HCT116 (cell line): ENCODE results near the gene IVD.

Source experiments
- ATF3 ChIP-seq: IDR thresholded peaks from 2 replicates; pipeline ENCODE4 v1.6.1; 2012
- CTCF ChIP-seq, 3 experiments: fragments of 200-600 bp in 1 of 3; sonication (generic) in 1 of 3; IDR thresholded peaks in 2 of 3; conservative IDR thresholded peaks in 1 of 3; 2 replicates each; pipeline ENCODE4 v1.5.1; 2012 to 2017; ENCODE audit warnings: low read depth in 2 of 3, low read length in 2 of 3, antibody characterized with exemption in 1 of 3, borderline replicate concordance in 1 of 3, control low read depth in 1 of 3, mild to moderate bottlenecking in 1 of 3, mixed read lengths in 1 of 3, mixed run types in 1 of 3, moderate library complexity in 1 of 3; ENCODE audit not compliant: insufficient read depth in 1 of 3
- EZH2 ChIP-seq: fragments of 200-600 bp; sonication (generic); IDR thresholded peaks from 2 replicates; pipeline ENCODE4 v1.6.1; 2017; ENCODE audit warnings: antibody characterized with exemption, mixed run types
- POLR2A ChIP-seq: IDR thresholded peaks from 2 replicates; pipeline ENCODE4 v1.7.0; 2011; ENCODE audit warnings: borderline replicate concordance; ENCODE audit not compliant: insufficient read depth, insufficient read length; ENCODE audit errors: extremely low read depth
- POLR2AphosphoS5 ChIP-seq: IDR thresholded peaks from 2 replicates; pipeline ENCODE4 v1.6.1; 2011; ENCODE audit warnings: mild to moderate bottlenecking, low read depth, low read length, moderate library complexity
- RAD21 ChIP-seq: IDR thresholded peaks from 2 replicates; pipeline ENCODE4 v1.6.1; 2012; ENCODE audit warnings: low read depth, mild to moderate bottlenecking
- REST ChIP-seq: IDR thresholded peaks from 2 replicates; pipeline ENCODE4 v1.6.1; 2012; ENCODE audit warnings: low read depth
- SP1 ChIP-seq: IDR thresholded peaks from 2 replicates; pipeline ENCODE4 v1.6.1; 2012; ENCODE audit warnings: low read depth
- TCF7L2 ChIP-seq: IDR thresholded peaks from 2 replicates; pipeline ENCODE4 v1.7.0; 2011; ENCODE audit warnings: borderline replicate concordance, inconsistent platforms; ENCODE audit not compliant: insufficient read depth, insufficient read length; ENCODE audit errors: extremely low read depth

- TF ChIP-seq EZH2 (no peak), CTCF (IDR thresholded peaks at IDR 0.05 in 2 of 3, conservative IDR thresholded peaks at IDR 0.05 in 1 of 3; ENCODE audit: borderline replicate concordance in 1 of 3, insufficient read depth in 1 of 3, low read depth in 2 of 3, low read length in 2 of 3) (no peak), POLR2AphosphoS5 (no peak), TCF7L2 (no peak), POLR2A (no peak), ATF3 (no peak), RAD21 (no peak), SP1 (no peak), REST (no peak)
These were observed 64.3 kb downstream of the IVD start for GRCh38 chr15:40469776-40470390.
